ENCODE measurements around the gene CLRN3. TPM values are rescaled to one million over a fixed set of nuclear protein-coding genes. Genes with fewer than 3 reads are reported as not detected.

The CLRN3 gene
- total and polyA plus RNA-seq, 2 experiments from 2014 or later = not detected

DNA sequence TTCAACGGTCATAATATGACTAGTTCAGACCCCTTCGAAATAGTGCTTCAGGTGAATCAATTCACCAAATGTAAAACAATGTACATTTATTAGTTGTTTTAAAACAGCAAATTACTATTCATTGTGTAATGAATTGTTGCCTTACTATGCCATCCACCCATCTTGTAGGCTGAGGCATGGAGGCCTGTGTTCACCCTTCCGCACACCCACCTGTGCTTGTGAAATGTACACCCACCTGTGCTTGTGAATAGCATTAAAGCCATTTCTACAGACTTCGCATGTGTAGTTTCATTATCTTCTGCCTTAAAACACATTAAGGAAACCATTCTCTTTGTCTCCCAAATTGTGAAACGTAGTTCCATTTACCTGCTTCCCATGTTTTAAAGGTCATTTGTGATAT is 16.8 kb downstream of the CLRN3 start:
- Histone ChIP-seq H3K27ac (ENCODE audit: low read depth) (no peak overlapping the region), H3K4me3 (no peak overlapping the region), H3F3A (replicated peaks; ENCODE audit: low read depth) (no peaks in the 10 kb centered on the region), H4K20me1 (replicated peaks; ENCODE audit: insufficient read depth) (no peaks in the 10 kb centered on the region), H3K4me1 (ENCODE audit: insufficient read depth) (no peaks in the 10 kb centered on the region), H3K4me2 (no peak overlapping the region), H3K79me2 (replicated peaks; ENCODE audit: insufficient read depth) (no peaks in the 10 kb centered on the region), H3K36me3 (ENCODE audit: insufficient read depth) (no peaks in the 10 kb centered on the region), H3K27me3 (ENCODE audit: insufficient read depth) (no peaks in the 10 kb centered on the region), H3K9me2 (ENCODE audit: insufficient read depth) (no peaks in the 10 kb centered on the region), H2AFZ (no peak overlapping the region)
- Mint-ChIP-seq H3K36me3 (ENCODE audit: low read depth) (no peaks in the 10 kb centered on the region), H3K27me3 (ENCODE audit: insufficient read depth, low read depth, poor library complexity) (no peaks in the 10 kb centered on the region), H3K4me3 (no peak overlapping the region), H3K4me1 (no peaks in the 10 kb centered on the region; the same call in 2 of the 3 replicates), H3K9me3 (no peaks in the 10 kb centered on the region; the same call in 2 of the 3 replicates), H3K27ac (no peak overlapping the region)
- ATAC-seq = no peak
- DNase-seq (ENCODE audit: low spot score) = no peak
- TF ChIP-seq, protein P1, sequence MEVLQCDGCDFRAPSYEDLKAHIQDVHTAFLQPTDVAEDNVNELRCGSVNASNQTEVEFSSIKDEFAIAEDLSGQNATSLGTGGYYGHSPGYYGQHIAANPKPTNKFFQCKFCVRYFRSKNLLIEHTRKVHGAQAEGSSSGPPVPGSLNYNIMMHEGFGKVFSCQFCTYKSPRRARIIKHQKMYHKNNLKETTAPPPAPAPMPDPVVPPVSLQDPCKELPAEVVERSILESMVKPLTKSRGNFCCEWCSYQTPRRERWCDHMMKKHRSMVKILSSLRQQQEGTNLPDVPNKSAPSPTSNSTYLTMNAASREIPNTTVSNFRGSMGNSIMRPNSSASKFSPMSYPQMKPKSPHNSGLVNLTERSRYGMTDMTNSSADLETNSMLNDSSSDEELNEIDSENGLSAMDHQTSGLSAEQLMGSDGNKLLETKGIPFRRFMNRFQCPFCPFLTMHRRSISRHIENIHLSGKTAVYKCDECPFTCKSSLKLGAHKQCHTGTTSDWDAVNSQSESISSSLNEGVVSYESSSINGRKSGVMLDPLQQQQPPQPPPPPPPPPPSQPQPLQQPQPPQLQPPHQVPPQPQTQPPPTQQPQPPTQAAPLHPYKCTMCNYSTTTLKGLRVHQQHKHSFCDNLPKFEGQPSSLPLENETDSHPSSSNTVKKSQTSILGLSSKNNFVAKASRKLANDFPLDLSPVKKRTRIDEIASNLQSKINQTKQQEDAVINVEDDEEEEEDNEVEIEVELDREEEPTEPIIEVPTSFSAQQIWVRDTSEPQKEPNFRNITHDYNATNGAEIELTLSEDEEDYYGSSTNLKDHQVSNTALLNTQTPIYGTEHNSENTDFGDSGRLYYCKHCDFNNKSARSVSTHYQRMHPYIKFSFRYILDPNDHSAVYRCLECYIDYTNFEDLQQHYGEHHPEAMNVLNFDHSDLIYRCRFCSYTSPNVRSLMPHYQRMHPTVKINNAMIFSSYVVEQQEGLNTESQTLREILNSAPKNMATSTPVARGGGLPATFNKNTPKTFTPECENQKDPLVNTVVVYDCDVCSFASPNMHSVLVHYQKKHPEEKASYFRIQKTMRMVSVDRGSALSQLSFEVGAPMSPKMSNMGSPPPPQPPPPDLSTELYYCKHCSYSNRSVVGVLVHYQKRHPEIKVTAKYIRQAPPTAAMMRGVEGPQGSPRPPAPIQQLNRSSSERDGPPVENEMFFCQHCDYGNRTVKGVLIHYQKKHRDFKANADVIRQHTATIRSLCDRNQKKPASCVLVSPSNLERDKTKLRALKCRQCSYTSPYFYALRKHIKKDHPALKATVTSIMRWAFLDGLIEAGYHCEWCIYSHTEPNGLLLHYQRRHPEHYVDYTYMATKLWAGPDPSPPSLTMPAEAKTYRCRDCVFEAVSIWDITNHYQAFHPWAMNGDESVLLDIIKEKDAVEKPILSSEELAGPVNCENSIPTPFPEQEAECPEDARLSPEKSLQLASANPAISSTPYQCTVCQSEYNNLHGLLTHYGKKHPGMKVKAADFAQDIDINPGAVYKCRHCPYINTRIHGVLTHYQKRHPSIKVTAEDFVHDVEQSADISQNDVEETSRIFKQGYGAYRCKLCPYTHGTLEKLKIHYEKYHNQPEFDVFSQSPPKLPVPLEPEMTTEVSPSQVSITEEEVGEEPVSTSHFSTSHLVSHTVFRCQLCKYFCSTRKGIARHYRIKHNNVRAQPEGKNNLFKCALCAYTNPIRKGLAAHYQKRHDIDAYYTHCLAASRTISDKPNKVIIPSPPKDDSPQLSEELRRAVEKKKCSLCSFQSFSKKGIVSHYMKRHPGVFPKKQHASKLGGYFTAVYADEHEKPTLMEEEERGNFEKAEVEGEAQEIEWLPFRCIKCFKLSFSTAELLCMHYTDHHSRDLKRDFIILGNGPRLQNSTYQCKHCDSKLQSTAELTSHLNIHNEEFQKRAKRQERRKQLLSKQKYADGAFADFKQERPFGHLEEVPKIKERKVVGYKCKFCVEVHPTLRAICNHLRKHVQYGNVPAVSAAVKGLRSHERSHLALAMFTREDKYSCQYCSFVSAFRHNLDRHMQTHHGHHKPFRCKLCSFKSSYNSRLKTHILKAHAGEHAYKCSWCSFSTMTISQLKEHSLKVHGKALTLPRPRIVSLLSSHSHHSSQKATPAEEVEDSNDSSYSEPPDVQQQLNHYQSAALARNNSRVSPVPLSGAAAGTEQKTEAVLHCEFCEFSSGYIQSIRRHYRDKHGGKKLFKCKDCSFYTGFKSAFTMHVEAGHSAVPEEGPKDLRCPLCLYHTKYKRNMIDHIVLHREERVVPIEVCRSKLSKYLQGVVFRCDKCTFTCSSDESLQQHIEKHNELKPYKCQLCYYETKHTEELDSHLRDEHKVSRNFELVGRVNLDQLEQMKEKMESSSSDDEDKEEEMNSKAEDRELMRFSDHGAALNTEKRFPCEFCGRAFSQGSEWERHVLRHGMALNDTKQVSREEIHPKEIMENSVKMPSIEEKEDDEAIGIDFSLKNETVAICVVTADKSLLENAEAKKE (CRISPR knock-in tag; IDR thresholded peaks at IDR 0.05) = no peak
- no peak for TF ChIP-seq EZH2phosphoT487 (IDR thresholded peaks at IDR 0.05; ENCODE audit: unreplicated experiment)

DNA sequence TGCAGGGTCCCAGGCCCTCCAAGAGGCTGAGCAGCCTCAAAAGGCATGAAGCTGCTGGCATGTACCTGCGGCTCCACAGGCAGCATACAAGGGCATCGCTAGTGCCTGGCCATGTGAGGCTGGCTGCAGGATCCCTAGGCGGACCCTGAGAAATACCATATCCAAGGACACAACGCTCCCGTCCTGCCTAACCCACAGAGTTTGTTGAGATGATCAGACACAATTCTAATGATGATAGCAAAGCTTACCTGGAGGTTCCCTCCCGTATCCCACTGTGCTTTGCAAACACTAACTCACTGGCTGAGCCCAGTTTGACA is 17.3 kb downstream of the CLRN3 start:
- H3K4me3 ChIP-seq = no peak overlapping the region
- no peak overlapping the region for H2AFZ ChIP-seq
- H3K27me3 ChIP-seq (ENCODE audit: insufficient read depth) = no peaks in the 10 kb centered on the region
- H3K27ac ChIP-seq (ENCODE audit: low read depth) = no peak overlapping the region
- no peaks in the 10 kb centered on the region for H4K20me1 ChIP-seq (replicated peaks; ENCODE audit: insufficient read depth)
- Mint-ChIP-seq H3K4me1 (no peaks in the 10 kb centered on the region; the same call in 2 of the 3 replicates), H3K36me3 (ENCODE audit: low read depth) (no peaks in the 10 kb centered on the region), H3K27ac (no peak overlapping the region), H3K4me3 (no peak overlapping the region), H3K27me3 (ENCODE audit: insufficient read depth, low read depth, poor library complexity) (no peaks in the 10 kb centered on the region), H3K9me3 (peaks cover under 1% of the 10 kb centered on the region; the same call in 2 of the 3 replicates)
- no peaks in the 10 kb centered on the region for H3K36me3 ChIP-seq (ENCODE audit: insufficient read depth)
- no peaks in the 10 kb centered on the region for H3K9me2 ChIP-seq (ENCODE audit: insufficient read depth)
- DNase-seq (ENCODE audit: low spot score) (no peak), ATAC-seq (no peak)
- no peaks in the 10 kb centered on the region for H3K79me2 ChIP-seq (replicated peaks; ENCODE audit: insufficient read depth)
- H3K4me1 ChIP-seq (ENCODE audit: insufficient read depth) = no peaks in the 10 kb centered on the region
- H3F3A ChIP-seq (replicated peaks; ENCODE audit: low read depth) = no peaks in the 10 kb centered on the region
- H3K4me2 ChIP-seq = no peak overlapping the region
- TF ChIP-seq ZNF331 (CRISPR knock-in tag; IDR thresholded peaks at IDR 0.05; ENCODE audit: low read depth) = no peak
- TF ChIP-seq JUNB (IDR thresholded peaks at IDR 0.05; ENCODE audit: unreplicated experiment) = no peak
- no peak for TF ChIP-seq CREB1 (CRISPR knock-in tag; IDR thresholded peaks at IDR 0.05; ENCODE audit: low read depth)
- TF ChIP-seq, protein P1 (CRISPR knock-in tag; IDR thresholded peaks at IDR 0.05) = no peak
- TF ChIP-seq, protein P2, sequence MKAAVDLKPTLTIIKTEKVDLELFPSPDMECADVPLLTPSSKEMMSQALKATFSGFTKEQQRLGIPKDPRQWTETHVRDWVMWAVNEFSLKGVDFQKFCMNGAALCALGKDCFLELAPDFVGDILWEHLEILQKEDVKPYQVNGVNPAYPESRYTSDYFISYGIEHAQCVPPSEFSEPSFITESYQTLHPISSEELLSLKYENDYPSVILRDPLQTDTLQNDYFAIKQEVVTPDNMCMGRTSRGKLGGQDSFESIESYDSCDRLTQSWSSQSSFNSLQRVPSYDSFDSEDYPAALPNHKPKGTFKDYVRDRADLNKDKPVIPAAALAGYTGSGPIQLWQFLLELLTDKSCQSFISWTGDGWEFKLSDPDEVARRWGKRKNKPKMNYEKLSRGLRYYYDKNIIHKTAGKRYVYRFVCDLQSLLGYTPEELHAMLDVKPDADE (IDR thresholded peaks at IDR 0.05) = no peak

Measured in GM23338 (cell line).